OCI-LY1 (cell line): Measurements from ENCODE around the gene C5orf24.

Experiments used
- EZH2 ChIP-seq: fragments of 200-600 bp; sonication (generic), shearing (Covaris generic); IDR thresholded peaks from 2 replicates; pipeline ENCODE4 v1.8.0; 2017; ENCODE audit warnings: borderline replicate concordance, mixed run types, mild to moderate bottlenecking, antibody characterized with exemption, low read length, moderate library complexity, mixed read lengths
- TF ChIP-seq, protein P1 (sequence below): fragments of 200-600 bp; sonication (generic), shearing (Covaris generic); IDR thresholded peaks from 2 replicates; pipeline ENCODE4 v1.5.1; 2017; ENCODE audit warnings: mild to moderate bottlenecking, antibody characterized with exemption, low read length, moderate library complexity, mixed read lengths

- TF ChIP-seq, protein P1, sequence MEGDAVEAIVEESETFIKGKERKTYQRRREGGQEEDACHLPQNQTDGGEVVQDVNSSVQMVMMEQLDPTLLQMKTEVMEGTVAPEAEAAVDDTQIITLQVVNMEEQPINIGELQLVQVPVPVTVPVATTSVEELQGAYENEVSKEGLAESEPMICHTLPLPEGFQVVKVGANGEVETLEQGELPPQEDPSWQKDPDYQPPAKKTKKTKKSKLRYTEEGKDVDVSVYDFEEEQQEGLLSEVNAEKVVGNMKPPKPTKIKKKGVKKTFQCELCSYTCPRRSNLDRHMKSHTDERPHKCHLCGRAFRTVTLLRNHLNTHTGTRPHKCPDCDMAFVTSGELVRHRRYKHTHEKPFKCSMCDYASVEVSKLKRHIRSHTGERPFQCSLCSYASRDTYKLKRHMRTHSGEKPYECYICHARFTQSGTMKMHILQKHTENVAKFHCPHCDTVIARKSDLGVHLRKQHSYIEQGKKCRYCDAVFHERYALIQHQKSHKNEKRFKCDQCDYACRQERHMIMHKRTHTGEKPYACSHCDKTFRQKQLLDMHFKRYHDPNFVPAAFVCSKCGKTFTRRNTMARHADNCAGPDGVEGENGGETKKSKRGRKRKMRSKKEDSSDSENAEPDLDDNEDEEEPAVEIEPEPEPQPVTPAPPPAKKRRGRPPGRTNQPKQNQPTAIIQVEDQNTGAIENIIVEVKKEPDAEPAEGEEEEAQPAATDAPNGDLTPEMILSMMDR: no peak
- no peak for TF ChIP-seq EZH2
Observed at GRCh38 chr5:134874831-134875655, 29.3 kb downstream of the C5orf24 start.
